Activated naive CD4-positive, alpha-beta T cell treated with anti-CD3 and anti-CD28 coated beads, Interleukin-2, amount 50 U/mL, for 72 hours (primary cell): ENCODE data around the gene SBK2. TPM values are rescaled to one million over a fixed set of nuclear protein-coding genes. Genes with fewer than 3 reads are reported as not detected.

Source experiments
- ATAC-seq, 2 donors: fragments of 150-1000 bp; cut with Tn5 transposase; 2 replicates each; pipeline ENCODE4 v1.10.0; 2021; ENCODE audit warnings: mild to moderate bottlenecking in 2 of 2, moderate library complexity in 2 of 2
- DNase-seq, 2 donors: peaks; one replicate each; pipeline ENCODE4 v3.0.0; 2021 to 2022; ENCODE audit warnings: low spot score in 2 of 2
- H3K27ac Mint-ChIP-seq, 2 donors: one replicate each; pipeline ENCODE4 v1.8.0; 2022; ENCODE audit warnings: mild to moderate bottlenecking in 2 of 2, mixed read lengths in 2 of 2
- H3K36me3 Mint-ChIP-seq, 2 donors: one replicate each; pipeline ENCODE4 v1.8.0; 2022; ENCODE audit warnings: mixed read lengths in 2 of 2
- H3K9me3 Mint-ChIP-seq, 2 donors: one replicate each; pipeline ENCODE4 v1.8.0; 2022; ENCODE audit warnings: mixed read lengths in 2 of 2
- total RNA-seq, 2 donors: library from RNA; stranded (reverse); gene quantifications; one replicate each; pipeline ENCODE4 v1.2.3, GENCODE V29; 2022

SBK2 gene
- total RNA-seq, 2 donors from 2014 or later = not detected

- ATAC-seq = peak in 1 of 2 donors; percentile 22
- Mint-ChIP-seq H3K36me3 (no peaks in the 10 kb centered on the region), H3K9me3 (no peaks in the 10 kb centered on the region), H3K27ac (no peak overlapping the region)
- DNase-seq = no peak
These were observed 10.4 kb downstream of the SBK2 start for GRCh38 chr19:55526216-55527196.

- Mint-ChIP-seq H3K9me3 (no peaks in the 10 kb centered on the region), H3K27ac (no peak overlapping the region), H3K36me3 (no peaks in the 10 kb centered on the region)
- DNase-seq = no peak
- ATAC-seq = no peak
These were observed 11.4 kb downstream of the SBK2 start for GRCh38 chr19:55525289-55526101.

GRCh38 chr19:55520691-55521292 is 16.1 kb downstream of the SBK2 start:
- H3K36me3 Mint-ChIP-seq = no peaks in the 10 kb centered on the region
- DNase-seq (no peak), ATAC-seq (no peak)
- H3K9me3 Mint-ChIP-seq = no peaks in the 10 kb centered on the region
- H3K27ac Mint-ChIP-seq = no peak overlapping the region

GRCh38 chr19:55519451-55520311 is 17.3 kb downstream of the SBK2 start:
- ATAC-seq (no peak), DNase-seq (no peak)
- Mint-ChIP-seq H3K27ac (no peak overlapping the region), H3K9me3 (no peaks in the 10 kb centered on the region), H3K36me3 (no peaks in the 10 kb centered on the region)

GRCh38 chr19:55516878-55517620 is 19.9 kb downstream of the SBK2 start:
- peak overlapping the region in 1 of 2 donors; percentile 81 for H3K27ac Mint-ChIP-seq
- peak; percentile 100 for ATAC-seq
- no peaks in the 10 kb centered on the region for H3K36me3 Mint-ChIP-seq
- H3K9me3 Mint-ChIP-seq = no peaks in the 10 kb centered on the region
- peak; percentile 92 to 93 for DNase-seq

GRCh38 chr19:55508120-55508519 is 28.8 kb downstream of the SBK2 start:
- Mint-ChIP-seq H3K9me3 (peaks cover 0 to 4% of the 10 kb centered on the region in 2 donors), H3K27ac (no peak overlapping the region), H3K36me3 (peaks cover 0 to 7% of the 10 kb centered on the region in 2 donors)
- no peak for ATAC-seq
- no peak for DNase-seq

- H3K9me3 Mint-ChIP-seq = peaks cover 0 to 5% of the 10 kb centered on the region in 2 donors
These were observed 32.0 kb downstream of the SBK2 start for GRCh38 chr19:55504981-55505380.

GRCh38 chr19:55504252-55504603 is 32.7 kb downstream of the SBK2 start:
- DNase-seq = no peak
- Mint-ChIP-seq H3K27ac (peak overlapping the region in 1 of 2 donors; percentile 73), H3K9me3 (peaks cover 0 to 5% of the 10 kb centered on the region in 2 donors), H3K36me3 (peaks cover 0 to 9% of the 10 kb centered on the region in 2 donors)
- no peak for ATAC-seq

More at GRCh38 chr19:55504981-55505380, 32.0 kb downstream of the SBK2 start:
- no peak overlapping the region for H3K27ac Mint-ChIP-seq
- ATAC-seq (no peak), DNase-seq (no peak)
- H3K36me3 Mint-ChIP-seq = peaks cover 0 to 9% of the 10 kb centered on the region in 2 donors

GRCh38 chr19:55503502-55504251 is 33.3 kb downstream of the SBK2 start:
- Mint-ChIP-seq H3K27ac (peak overlapping the region; percentile 73), H3K36me3 (peaks cover 0 to 9% of the 10 kb centered on the region in 2 donors), H3K9me3 (peaks cover 0 to 5% of the 10 kb centered on the region in 2 donors)
- DNase-seq (peak; percentile 82 to 99), ATAC-seq (peak; percentile 86 to 95)

GRCh38 chr19:55503157-55503501 is 33.8 kb downstream of the SBK2 start:
- Mint-ChIP-seq H3K27ac (peak overlapping the region; percentile 73), H3K9me3 (peaks cover 0 to 5% of the 10 kb centered on the region in 2 donors), H3K36me3 (peaks cover 0 to 9% of the 10 kb centered on the region in 2 donors)
- no peak for ATAC-seq
- DNase-seq = no peak

GRCh38 chr19:55502197-55502952 is 34.6 kb downstream of the SBK2 start:
- no peak for DNase-seq
- Mint-ChIP-seq H3K9me3 (peaks cover 0 to 5% of the 10 kb centered on the region in 2 donors), H3K27ac (peak overlapping the region; percentile 15 to 55), H3K36me3 (peaks cover 0 to 9% of the 10 kb centered on the region in 2 donors)
- no peak for ATAC-seq

- DNase-seq (no peak), ATAC-seq (no peak)
- Mint-ChIP-seq H3K27ac (no peak overlapping the region), H3K36me3 (peaks cover 0 to 9% of the 10 kb centered on the region in 2 donors), H3K9me3 (peaks cover 0 to 5% of the 10 kb centered on the region in 2 donors)
These were observed 36.5 kb downstream of the SBK2 start for GRCh38 chr19:55500368-55500952.

GRCh38 chr19:55498246-55498840 is 38.6 kb downstream of the SBK2 start:
- ATAC-seq = no peak
- no peak overlapping the region for H3K27ac Mint-ChIP-seq
- no peak for DNase-seq
- H3K9me3 Mint-ChIP-seq = peaks cover 0 to 4% of the 10 kb centered on the region in 2 donors
- H3K36me3 Mint-ChIP-seq = peaks cover 0 to 5% of the 10 kb centered on the region in 2 donors
